Large intestine (tissue), 3 donors: ENCODE data around the gene PARP4. TPM values are rescaled to one million over a fixed set of nuclear protein-coding genes. Genes with fewer than 3 reads are reported as not detected.
"Not testable (repeated sequence)": the region's sequence is repeated elsewhere in the genome, so short reads cannot be mapped to it uniquely, and the experiment has no call there.

ENCODE experiments used
- DNase-seq, 2 donors: peaks; one replicate each; pipeline versions ENCODE4 v3.0.0 to v3.0.0-alpha.2; 2013
- H3K27ac ChIP-seq: one replicate; pipeline ENCODE4 v1.5.1; 2013; ENCODE audit warnings: low read length
- H3K27me3 ChIP-seq: 2 replicates; pipeline ENCODE4 v1.6.1; 2013; ENCODE audit warnings: low read length; ENCODE audit not compliant: control insufficient read depth, insufficient read depth
- H3K36me3 ChIP-seq: 2 replicates; pipeline ENCODE4 v1.6.1; 2013; ENCODE audit warnings: low read length; ENCODE audit not compliant: control insufficient read depth, insufficient read depth
- H3K4me1 ChIP-seq: one replicate; pipeline ENCODE4 v1.6.1; 2013; ENCODE audit warnings: low read length; ENCODE audit not compliant: control insufficient read depth, insufficient read depth
- H3K4me3 ChIP-seq: one replicate; pipeline ENCODE4 v1.5.1; 2013; ENCODE audit warnings: low read length
- H3K9me3 ChIP-seq: one replicate; pipeline ENCODE4 v1.6.1; 2013; ENCODE audit warnings: mild to moderate bottlenecking, low read depth, low read length, moderate library complexity; ENCODE audit not compliant: control insufficient read depth
- WGBS: methylation state at CpG from one replicate; pipeline ENCODE4 v1.1.5; 2013; ENCODE audit warnings: low lambda C conversion rate; ENCODE audit not compliant: insufficient coverage; 5-methylcytosine and 5-hydroxymethylcytosine counted together
- polyA plus RNA-seq: library from polyadenylated mRNA; unstranded; fragments of 120-200 nt; gene quantifications from one replicate; pipeline ENCODE4 v1.2.1, GENCODE V29; 2013

The PARP4 gene
- polyA plus RNA-seq, 1 donor, result 63.3 TPM

GRCh38 chr13:24506283-24506682 is 6.3 kb downstream of the PARP4 start:
- H3K4me1 ChIP-seq, H3K9me3 ChIP-seq, H3K27me3 ChIP-seq, H3K4me3 ChIP-seq, DNase-seq, H3K27ac ChIP-seq: not testable (repeated sequence)
- H3K36me3 ChIP-seq, result peaks cover 27% of the 10 kb centered on the region
- WGBS, result no CpG with 5 or more reads among the region's 6 CpGs

- no peaks in the 10 kb centered on the region for H3K4me1 ChIP-seq
- no peak for DNase-seq
- H3K27ac ChIP-seq, result no peak overlapping the region
- H3K9me3 ChIP-seq, result peaks cover 3% of the 10 kb centered on the region
- peaks cover 32% of the 10 kb centered on the region for H3K36me3 ChIP-seq
- H3K27me3 ChIP-seq, result no peaks in the 10 kb centered on the region
- whole genome bisulfite sequencing, result no CpG with 5 or more reads among the region's 20 CpGs
- H3K4me3 ChIP-seq, result no peak overlapping the region
Measured at GRCh38 chr13:24505756-24506155, 6.8 kb downstream of the PARP4 start.

- no peak overlapping the region for H3K27ac ChIP-seq
- 96% methylated on average over 4 of the region's 8 CpGs for WGBS
- no peaks in the 10 kb centered on the region for H3K4me1 ChIP-seq
- no peaks in the 10 kb centered on the region for H3K27me3 ChIP-seq
- no peak for DNase-seq
- H3K4me3 ChIP-seq, result no peak overlapping the region
- H3K36me3 ChIP-seq, result peaks cover 35% of the 10 kb centered on the region
- H3K9me3 ChIP-seq, result peaks cover 3% of the 10 kb centered on the region
Measured at GRCh38 chr13:24505256-24505655, 7.3 kb downstream of the PARP4 start.

- H3K27me3 ChIP-seq, result no peaks in the 10 kb centered on the region
- no peak overlapping the region for H3K4me3 ChIP-seq
- no CpG with 5 or more reads among the region's 4 CpGs for WGBS
- no peak overlapping the region for H3K27ac ChIP-seq
- no peaks in the 10 kb centered on the region for H3K4me1 ChIP-seq
- peak; percentile 18 to 51 for DNase-seq
- H3K36me3 ChIP-seq, result peaks cover 38% of the 10 kb centered on the region
- peaks cover 3% of the 10 kb centered on the region for H3K9me3 ChIP-seq
Measured at GRCh38 chr13:24503379-24503696, 9.2 kb downstream of the PARP4 start.

GRCh38 chr13:24502533-24503378 is 9.8 kb downstream of the PARP4 start:
- Histone ChIP-seq H3K27ac (no peak overlapping the region), H3K4me3 (no peak overlapping the region), H3K9me3 (peaks cover 3% of the 10 kb centered on the region), H3K36me3 (peaks cover 39% of the 10 kb centered on the region), H3K4me1 (no peaks in the 10 kb centered on the region), H3K27me3 (no peaks in the 10 kb centered on the region)
- no CpG with 5 or more reads among the region's 8 CpGs for WGBS
- peak in 1 of 2 donors; percentile 17 for DNase-seq

- Histone ChIP-seq H3K36me3 (peaks cover 49% of the 10 kb centered on the region), H3K27me3 (no peaks in the 10 kb centered on the region), H3K4me3 (no peak overlapping the region), H3K27ac (no peak overlapping the region), H3K4me1 (no peaks in the 10 kb centered on the region), H3K9me3 (no peaks in the 10 kb centered on the region)
- no peak for DNase-seq
- WGBS, result no CpG with 5 or more reads among the region's 2 CpGs
Measured at GRCh38 chr13:24500977-24501376, 11.6 kb downstream of the PARP4 start.

- H3K9me3 ChIP-seq, result no peaks in the 10 kb centered on the region
- H3K4me1 ChIP-seq, result no peaks in the 10 kb centered on the region
- peaks cover 63% of the 10 kb centered on the region for H3K36me3 ChIP-seq
- WGBS, result no CpG with 5 or more reads among the region's 1 CpG
- no peak overlapping the region for H3K4me3 ChIP-seq
- no peaks in the 10 kb centered on the region for H3K27me3 ChIP-seq
- peak in 1 of 2 donors; percentile 34 for DNase-seq
- no peak overlapping the region for H3K27ac ChIP-seq
Measured at GRCh38 chr13:24497742-24498141, 14.8 kb downstream of the PARP4 start.

- WGBS, result no CpG with 5 or more reads among the region's 2 CpGs
Measured at GRCh38 chr13:24496295-24496694, 16.3 kb downstream of the PARP4 start.

GRCh38 chr13:24495151-24495729 is 17.3 kb downstream of the PARP4 start:
- H3K4me1 ChIP-seq, result no peaks in the 10 kb centered on the region
- H3K4me3 ChIP-seq, result no peak overlapping the region
- H3K27me3 ChIP-seq, result no peaks in the 10 kb centered on the region
- H3K27ac ChIP-seq, result no peak overlapping the region
- H3K9me3 ChIP-seq, result no peaks in the 10 kb centered on the region
- DNase-seq, result no peak
- WGBS, result 100% methylated on average over 1 of the region's 3 CpGs
- peaks cover 73% of the 10 kb centered on the region for H3K36me3 ChIP-seq

More at GRCh38 chr13:24496295-24496694, 16.3 kb downstream of the PARP4 start:
- not testable (repeated sequence) for H3K9me3 ChIP-seq, H3K4me1 ChIP-seq, H3K27ac ChIP-seq, H3K4me3 ChIP-seq, H3K27me3 ChIP-seq, DNase-seq
- H3K36me3 ChIP-seq, result peaks cover 73% of the 10 kb centered on the region

- Histone ChIP-seq H3K27ac (no peak overlapping the region), H3K9me3 (no peaks in the 10 kb centered on the region), H3K36me3 (peaks cover 81% of the 10 kb centered on the region), H3K4me3 (no peak overlapping the region), H3K27me3 (no peaks in the 10 kb centered on the region), H3K4me1 (no peaks in the 10 kb centered on the region)
- DNase-seq, result no peak
- 93% methylated on average over 3 of the region's 6 CpGs for WGBS
Measured at GRCh38 chr13:24493356-24493755, 19.2 kb downstream of the PARP4 start.

GRCh38 chr13:24491845-24492244 is 20.7 kb downstream of the PARP4 start:
- no peaks in the 10 kb centered on the region for H3K9me3 ChIP-seq
- no CpG with 5 or more reads among the region's 7 CpGs for WGBS
- no peak overlapping the region for H3K27ac ChIP-seq
- H3K4me1 ChIP-seq, result no peaks in the 10 kb centered on the region
- no peak overlapping the region for H3K4me3 ChIP-seq
- no peaks in the 10 kb centered on the region for H3K27me3 ChIP-seq
- DNase-seq, result no peak
- H3K36me3 ChIP-seq, result peaks cover 71% of the 10 kb centered on the region
